RCC 7860 (cell line): Measurements from ENCODE around the gene CEP162.
"Not testable (repeated sequence)": the region's sequence is repeated elsewhere in the genome, so short reads cannot be mapped to it uniquely, and the experiment has no call there.

Source experiments
- DNase-seq: peaks from one replicate; pipeline ENCODE4 v3.0.0-alpha.2; 2015; ENCODE audit warnings: low spot score
- FAIRE-seq: peaks from 2 replicates; lab custom pipeline; 2012; peaks lifted over from hg19 to GRCh38; lab: Jason Lieb, UNC

Gene CEP162

DNA sequence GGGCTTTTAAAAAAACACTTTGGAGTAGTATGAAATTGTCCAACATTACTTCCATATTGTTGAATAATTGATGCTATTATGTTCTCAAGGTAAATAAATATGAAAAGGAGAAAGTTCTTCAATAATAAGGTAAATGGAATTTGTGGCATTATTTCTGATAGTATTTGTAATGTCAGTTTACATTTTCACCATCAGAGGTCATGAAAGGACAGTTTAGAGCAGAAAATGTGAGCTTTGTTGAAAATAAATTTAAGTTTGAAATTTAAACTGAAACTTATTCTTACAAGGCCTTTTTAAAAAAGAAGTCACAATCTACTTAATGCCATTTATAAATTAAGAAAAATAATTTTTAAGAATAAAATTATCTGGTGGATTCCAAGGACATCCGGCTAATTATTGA lies 15.8 kb upstream of the CEP162 start:
- DNase-seq = no peak
- no peak for FAIRE-seq

DNA sequence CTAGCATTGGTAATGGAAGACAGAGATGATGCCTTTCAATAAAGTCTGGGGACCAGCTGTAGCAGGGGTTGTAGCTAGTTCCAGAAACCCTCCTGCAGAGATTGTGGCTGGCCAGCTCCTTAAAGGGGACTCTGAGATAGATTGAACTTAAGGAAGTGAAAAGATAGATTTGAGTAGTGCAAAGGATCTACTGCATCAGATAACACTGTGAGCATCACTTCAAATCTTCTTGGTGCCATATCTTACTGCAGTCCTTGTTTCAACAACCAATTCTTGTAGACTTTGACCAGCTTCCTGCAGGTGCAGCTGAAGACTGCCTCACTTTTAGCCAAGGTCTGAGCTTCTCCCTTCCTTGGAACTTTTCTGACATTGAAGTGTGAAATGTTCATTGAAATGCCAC lies 14.8 kb upstream of the CEP162 start:
- DNase-seq (no peak), FAIRE-seq (no peak)

DNA sequence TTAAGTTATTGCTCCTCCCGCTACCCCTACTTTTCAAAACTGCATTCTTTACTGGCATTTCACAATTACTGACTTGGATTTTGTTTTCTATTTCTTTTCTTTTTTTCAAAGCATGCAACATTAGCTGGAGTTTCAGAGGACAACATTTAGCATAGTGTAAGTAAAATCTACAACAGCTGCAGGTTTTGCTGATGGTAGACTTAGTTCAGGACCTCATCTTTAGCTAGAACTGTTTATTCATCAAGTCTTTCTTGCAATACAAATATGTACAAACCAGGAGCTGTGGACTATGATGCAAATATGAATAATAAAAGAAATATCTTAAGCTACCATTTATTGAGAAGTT lies 728 bp upstream of the CEP162 start:
- DNase-seq = no peak

DNA sequence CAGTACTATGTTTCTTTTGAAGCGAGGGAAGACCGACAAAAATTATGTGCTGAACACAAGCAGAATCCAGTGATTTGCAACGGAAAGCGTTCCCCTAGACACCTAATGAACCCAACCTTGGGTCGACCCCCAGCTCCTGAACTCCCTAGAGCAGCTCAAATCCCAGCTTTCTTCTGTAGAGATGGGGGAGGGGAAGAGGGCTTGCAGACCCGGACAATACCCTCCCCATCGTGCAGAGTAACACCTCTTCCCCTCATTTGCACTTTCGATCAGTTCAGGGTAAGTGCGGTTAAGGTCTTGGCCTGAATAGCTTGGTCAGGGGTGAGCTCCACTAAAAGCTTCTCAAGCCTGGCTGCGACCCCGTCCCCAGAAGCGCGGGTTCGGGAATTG lies 404 bp downstream of the CEP162 start:
- FAIRE-seq (no peak), DNase-seq (no peak)

More for the DNA sequence above, 728 bp upstream of the CEP162 start:
- FAIRE-seq = no peak

DNA sequence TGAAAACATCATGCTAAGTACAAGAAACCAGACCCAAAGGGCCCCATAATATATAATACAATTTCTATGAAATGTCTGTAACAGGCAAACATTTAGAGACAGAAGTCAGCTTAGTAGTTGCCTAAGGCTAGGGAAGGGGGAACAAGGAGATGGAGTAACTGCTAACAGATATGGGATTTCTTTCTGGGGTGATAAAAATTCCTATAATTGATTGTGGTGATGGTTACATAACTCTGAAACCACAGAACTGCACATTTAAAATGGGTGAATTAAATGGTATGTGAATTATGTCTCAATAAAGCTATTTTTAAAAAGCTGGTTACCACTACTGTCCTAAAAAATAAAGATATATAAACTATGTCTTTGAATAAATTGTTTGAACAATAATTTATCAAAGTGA lies 3.2 kb downstream of the CEP162 start:
- FAIRE-seq (no peak), DNase-seq (no peak)

DNA sequence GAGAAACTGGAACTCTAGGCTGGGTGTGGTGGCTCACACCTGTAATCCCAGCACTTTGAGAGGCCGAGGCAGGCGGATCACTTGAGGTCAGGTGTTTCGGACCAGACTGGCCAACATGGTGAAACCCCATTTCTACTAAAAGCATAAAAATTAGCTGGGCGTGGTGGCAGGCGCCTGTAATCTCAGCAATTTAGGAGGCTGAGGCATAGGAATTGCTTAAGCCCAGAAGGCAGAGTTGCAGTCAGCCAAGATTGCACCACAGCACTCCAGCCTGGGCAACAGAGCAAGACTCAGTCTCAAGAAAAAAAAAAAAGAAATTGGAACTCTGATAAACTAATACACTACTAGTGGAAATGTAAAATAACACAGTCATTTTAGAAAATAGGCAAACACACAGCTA lies 3.8 kb downstream of the CEP162 start:
- not testable (repeated sequence) for FAIRE-seq, DNase-seq

DNA sequence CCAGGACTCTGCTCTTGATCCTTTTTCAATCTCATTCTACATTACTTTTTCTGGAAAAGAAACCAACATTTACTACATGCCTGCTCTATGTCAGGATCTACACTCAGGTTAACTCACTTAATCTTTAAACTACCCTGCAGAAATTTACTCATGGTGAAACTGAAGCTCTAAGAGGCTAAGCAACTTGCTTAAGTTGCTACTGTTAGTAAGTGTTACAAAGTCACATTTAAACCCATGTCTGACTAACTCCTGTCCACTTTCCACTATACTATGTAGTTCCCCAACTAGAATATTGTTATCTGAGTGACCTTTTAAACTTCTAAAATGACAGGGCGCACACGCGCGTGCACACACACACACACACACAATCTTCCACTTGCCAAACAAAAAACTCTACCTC lies 5.0 kb downstream of the CEP162 start:
- FAIRE-seq = no peak
- no peak for DNase-seq

DNA sequence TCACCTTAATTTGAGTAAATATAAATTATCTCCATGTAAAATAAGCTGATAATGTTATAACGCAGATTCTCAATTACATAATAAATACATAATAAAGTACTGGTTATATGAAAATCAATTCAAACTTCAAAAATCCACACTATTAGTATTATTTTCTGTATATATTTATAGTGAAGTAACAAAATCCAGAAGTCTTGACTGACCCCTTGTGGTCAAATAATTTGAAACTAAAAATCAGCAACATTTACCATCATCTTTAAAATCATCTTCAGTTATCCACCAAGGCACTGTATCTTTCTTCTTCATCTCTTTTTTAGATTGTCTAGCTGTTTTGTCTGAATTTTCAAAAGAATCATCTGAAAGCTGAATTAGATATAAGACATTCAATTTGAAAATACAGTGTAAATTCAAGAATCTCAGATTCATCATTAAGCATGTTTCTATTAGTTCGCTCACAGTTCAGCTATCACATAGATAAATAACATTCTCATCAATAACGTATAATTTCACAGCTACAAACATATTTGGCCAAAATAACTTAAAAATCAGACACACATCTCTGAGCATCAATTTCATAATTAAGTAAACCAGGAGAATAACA lies 6.5 kb downstream of the CEP162 start:
- DNase-seq (peak; percentile 7), FAIRE-seq (peak; percentile 75)

DNA sequence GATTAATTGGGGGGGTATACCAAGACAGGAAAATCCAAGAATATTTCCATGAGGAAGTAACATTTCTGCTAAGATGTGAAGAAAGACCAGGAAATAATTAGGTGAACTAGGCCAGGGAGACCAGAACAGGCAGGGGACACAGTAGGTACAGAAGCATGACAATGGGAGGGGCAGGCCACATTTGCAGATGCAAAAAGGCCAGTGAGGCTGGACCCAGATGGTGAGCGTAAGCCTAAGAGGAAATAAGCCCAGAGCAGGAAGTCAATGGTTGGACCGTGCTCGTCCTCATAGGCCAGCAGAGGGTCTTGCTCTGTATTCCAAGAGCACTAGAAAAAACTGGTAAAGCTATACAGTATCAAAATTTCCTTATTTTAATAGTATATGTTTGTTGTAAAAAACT lies 9.4 kb downstream of the CEP162 start:
- DNase-seq = no peak
- FAIRE-seq = no peak

DNA sequence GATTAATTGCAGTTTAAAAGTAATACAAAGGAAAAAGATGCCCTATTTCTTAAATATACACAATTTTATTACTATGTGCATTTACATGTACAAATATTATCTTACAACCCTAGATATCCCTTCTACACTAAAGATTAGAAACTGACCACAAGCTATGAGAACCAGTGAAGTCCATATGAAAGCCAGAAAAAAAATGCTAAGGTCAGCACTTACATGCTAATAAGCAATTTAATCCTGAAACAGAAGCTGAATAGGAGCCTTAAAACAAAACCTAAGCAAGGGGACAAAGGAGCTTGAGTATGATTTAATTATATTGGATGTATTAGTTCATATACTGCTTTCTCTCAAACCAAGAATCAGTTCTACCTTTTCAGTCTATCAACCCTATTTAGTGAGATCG lies 14.2 kb downstream of the CEP162 start:
- no peak for FAIRE-seq
- no peak for DNase-seq

DNA sequence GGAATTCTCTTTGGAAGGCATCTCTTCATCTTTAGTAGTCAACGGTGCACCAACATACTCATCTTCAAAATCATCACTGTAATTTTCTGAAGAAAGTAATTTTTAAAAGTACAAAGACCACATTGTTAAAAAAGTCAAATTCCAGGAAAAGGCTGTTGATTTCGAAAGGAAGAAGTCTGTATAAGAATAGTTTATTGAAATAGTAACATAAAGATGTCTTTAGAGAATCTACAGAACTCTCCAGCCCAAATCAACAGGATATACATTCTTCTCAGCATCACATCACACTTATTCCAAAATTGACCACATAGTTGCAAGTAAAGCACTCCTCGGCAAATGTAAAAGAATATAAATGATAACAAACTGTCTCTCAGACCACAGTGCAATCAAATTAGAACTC lies 23.4 kb downstream of the CEP162 start:
- DNase-seq (no peak), FAIRE-seq (no peak)

DNA sequence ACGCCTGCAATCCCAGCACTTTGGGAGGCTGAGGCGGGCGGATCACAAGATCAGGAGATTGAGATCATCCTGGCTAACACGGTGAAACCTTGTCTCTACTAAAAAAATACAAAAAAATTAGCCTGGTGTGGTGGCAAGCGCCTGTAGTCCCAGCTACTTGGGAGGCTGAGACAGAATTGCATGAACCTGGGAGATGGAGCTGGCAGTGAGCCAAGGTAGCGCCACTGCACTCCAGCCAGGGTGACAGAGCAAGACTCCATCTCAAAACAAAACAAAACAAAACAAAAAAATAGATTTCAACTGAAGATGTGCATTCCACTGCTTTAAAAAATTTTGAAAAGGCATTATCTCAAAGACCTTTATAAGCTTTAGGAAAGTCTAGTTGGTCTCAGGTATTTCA lies 27.5 kb downstream of the CEP162 start:
- not testable (repeated sequence) for DNase-seq, FAIRE-seq

DNA sequence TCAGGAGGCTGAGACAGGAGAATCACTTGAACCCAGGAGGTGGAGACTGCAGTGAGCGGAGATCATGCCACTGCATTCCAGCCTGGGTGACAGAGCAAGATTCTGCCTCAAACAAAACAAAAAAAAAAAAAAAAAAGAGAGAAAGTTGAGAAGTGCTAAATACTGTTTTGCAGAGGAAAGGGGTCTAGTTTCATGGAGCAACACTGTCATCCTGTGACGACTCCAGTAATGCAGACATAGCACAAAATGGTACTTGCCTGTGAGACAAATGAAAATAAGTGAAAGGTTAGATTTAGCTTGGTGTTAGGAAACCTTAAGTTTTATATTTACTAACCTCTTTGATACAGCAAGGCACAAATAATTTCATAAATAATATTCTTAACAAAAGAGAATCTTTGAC lies 29.7 kb downstream of the CEP162 start:
- DNase-seq = no peak
- FAIRE-seq = no peak

DNA sequence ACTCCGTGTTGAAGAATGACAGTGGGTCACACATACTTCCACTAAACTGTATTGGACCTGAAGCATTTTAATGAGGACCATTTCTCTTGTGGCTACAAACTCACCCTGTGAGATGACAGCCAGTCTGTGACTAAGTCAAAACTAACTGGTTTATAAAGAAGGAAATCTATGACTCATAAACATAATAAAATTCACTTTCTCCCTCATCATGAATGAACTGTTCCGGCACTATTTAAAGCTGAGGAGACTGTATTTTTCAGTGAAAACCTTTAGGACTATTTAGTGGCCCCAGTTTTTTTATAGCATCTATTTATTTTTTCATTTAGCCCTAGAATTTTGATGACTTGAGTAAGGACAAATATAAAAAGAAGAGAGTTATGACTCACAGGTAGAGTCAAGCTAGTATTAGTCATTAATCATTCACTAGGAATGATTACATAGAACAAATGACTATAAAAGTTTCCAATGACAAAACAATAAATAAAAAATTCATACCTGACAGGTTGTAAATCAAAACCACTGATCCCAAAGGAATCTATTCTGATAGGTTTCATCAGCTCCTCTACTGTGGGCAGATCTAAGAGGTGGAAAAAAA lies 34.2 kb downstream of the CEP162 start:
- FAIRE-seq (peak; percentile 84), DNase-seq (peak; percentile 77)

DNA sequence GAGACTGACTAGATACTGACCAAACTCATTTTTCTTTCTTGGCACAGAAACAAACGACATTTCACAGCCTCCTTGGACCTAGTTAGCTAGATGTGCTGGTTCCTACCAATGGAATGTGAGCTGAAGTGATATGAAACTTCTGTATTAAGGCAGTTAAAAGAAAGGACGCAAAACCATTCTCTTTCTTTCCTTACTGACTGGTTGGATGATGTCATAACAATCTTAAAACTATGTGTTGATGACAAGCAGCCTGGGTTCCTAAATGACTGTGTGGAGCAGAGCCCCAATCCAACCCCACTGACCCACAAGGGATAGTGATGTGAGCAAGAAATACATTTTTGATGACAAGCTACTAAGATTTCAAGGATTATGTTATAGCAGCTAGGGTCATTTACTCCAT lies 35.6 kb downstream of the CEP162 start:
- DNase-seq (no peak), FAIRE-seq (no peak)

DNA sequence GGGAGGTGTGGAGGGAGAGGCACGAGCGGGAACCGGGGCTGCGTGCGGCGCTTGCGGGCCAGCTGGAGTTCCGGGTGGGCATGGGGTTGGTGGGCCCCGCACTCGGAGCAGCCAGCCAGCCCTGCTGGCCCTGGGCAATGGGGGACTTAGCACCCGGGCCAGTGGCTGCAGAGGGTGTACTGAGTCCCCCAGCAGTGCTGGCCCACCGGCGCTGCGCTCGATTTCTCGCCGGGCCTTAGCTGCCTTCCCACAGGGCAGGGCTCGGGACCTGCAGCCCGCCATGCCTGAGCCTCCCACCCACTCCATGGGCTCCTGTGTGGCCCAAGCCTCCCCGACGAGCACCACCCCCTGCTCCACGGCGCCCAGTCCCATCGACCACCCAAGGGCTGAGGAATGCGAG lies 38.1 kb downstream of the CEP162 start:
- DNase-seq, FAIRE-seq: not testable (repeated sequence)

DNA sequence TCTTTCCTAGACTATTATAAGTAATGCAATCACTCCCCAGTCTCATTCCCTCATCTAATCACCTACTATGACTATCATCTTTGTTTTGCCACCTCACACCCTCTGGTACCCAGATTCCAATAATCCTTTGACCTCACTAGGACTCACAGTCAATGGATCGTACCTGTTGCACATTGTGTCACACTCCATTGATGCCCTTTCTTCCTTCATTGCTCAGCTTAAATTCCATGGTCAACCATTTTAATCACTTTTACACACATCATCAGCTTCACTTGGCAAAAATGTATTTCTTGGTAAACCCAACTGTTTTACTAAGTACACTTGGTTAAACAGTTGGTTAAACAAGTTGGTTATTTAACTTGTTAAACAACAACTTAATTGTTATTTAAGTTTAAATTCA lies 44.0 kb downstream of the CEP162 start:
- DNase-seq (no peak), FAIRE-seq (no peak)

DNA sequence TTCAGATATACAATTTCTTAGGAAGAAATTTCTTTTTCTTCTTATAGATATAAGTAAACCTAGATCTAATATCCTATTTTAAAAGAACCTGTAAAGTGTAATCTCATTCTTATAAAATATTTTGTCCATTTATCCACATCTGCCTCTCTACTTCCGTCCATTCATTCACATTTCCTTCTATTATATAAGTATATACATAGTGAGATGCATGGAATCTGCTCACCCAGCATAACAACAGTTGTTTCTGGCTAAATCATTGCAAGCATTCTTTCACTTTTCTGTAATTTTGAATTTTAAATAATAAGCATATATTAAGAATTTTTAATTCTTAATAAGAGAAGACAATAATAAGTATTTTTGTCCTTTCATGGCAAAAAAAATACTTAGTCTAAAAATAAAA lies 45.4 kb downstream of the CEP162 start:
- DNase-seq (no peak), FAIRE-seq (no peak)

DNA sequence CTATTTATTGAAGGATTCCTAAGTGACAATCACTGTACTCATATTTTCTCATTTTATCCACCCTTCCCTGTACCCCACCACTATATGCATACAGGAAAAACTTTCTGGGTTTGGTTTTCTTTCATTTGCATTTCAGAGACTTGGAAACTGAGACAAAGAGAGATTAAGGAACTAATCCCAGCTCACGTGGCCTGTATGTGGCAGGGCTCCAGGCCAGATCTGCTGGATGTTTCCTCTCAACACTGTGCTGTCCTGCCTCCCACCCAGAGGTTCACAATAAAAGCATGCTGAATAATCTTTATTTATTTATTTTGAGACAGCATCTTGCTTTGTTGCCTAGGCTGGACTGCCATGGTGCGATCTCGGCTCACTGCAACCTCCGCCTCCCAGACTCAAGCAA lies 50.2 kb downstream of the CEP162 start:
- DNase-seq (no peak), FAIRE-seq (no peak)

DNA sequence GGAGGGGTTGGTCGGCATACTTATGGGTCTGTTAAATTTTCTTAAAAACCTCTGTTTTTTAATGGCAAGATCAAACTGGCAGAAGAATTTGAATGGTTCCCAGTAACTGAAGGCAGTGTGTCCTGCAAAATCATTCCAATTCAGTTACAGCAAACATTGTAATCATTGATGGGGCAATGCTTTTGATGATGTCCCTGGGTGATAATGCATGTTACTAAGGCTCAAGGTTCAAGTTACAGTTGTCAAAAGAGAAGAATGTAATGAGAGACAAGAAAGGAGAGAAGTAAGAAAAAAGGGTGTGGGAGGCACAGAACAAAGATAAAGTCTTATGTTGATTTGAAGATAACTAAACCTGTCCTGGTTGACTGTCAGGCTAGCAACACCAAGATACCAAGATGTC lies 54.9 kb downstream of the CEP162 start:
- FAIRE-seq = no peak
- no peak for DNase-seq

DNA sequence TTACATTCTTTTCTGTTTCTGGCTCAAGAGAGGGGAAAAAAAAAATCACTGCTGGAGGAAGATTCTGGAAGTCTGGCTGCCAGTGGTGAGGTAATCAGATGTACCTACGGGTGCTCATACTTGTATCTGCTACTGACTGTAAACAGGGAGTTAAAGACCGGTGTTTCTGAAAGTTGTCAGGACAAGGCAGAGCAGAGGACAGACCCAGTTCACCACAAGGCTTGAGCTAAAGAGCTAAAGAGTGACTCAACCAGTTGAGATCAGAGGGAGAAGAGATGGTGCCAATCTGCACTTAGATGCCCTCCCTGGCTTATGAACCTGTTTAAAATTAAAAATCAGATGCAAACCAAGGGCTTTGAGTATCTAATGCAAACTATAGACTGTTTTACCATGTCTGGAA lies 55.4 kb downstream of the CEP162 start:
- FAIRE-seq (no peak), DNase-seq (no peak)

DNA sequence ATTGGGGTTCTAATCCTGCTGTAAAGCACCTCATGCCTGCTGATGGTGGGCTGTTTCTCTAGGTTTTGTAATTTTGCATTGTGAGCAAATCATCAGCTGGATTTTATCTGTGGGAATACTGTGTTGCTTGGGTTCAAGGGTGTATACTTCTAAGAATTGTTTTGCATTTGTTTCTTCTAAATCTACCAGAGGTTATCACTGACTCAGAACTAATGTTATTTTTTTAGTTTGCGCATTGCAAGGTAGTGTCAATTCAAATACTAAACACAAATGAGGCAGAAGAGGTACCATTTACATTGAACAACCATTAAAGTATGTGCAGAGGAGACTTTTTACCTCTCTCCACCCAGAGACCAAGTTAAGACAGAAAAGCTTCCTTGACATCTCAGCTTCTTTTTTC lies 60.0 kb downstream of the CEP162 start:
- no peak for DNase-seq
- no peak for FAIRE-seq

DNA sequence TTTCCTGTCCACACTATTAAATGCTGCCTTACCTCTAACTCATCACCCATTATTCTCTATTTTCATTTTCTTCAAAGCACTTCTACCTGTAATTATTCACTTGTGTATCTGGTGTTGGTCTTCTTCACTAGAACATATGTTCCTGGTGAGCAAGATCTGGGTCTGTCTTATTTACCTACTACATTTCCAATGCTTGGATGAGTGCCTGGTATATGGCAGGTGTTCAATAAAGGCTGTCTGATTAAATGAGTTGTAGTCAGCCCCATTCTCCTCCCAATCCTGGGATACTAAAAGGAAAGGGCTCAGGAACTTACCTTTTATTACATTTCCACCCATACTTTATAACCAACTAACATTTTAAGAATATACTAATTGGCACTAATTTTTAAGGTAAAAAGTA lies 61.0 kb downstream of the CEP162 start:
- FAIRE-seq (no peak), DNase-seq (no peak)
